Colonic mucosa (tissue), 4 donors: ENCODE data around the gene CCL19. TPM values are rescaled to one million over a fixed set of nuclear protein-coding genes. Genes with fewer than 3 reads are reported as not detected.

Experiments
- DNase-seq: peaks from one replicate; pipeline ENCODE4 v3.0.0-alpha.2; 2020
- H3K27ac ChIP-seq: fragments of 200-600 bp; one replicate; pipeline ENCODE4 v1.8.0; 2021
- H3K27me3 ChIP-seq: fragments of 200-600 bp; one replicate; pipeline ENCODE4 v1.8.0; 2021
- H3K36me3 ChIP-seq: fragments of 200-600 bp; one replicate; pipeline ENCODE4 v1.8.0; 2021
- H3K4me1 ChIP-seq: fragments of 200-600 bp; one replicate; pipeline ENCODE4 v1.8.0; 2021; ENCODE audit warnings: mild to moderate bottlenecking
- H3K4me3 ChIP-seq: fragments of 200-600 bp; one replicate; pipeline ENCODE4 v1.8.0; 2021
- H3K9ac ChIP-seq, 2 donors: one replicate each; pipeline ENCODE4 v1.7.0; 2013; ENCODE audit warnings: control low read depth in 2 of 2, low read depth in 2 of 2, low read length in 2 of 2
- H3K9me3 ChIP-seq: fragments of 200-600 bp; one replicate; pipeline ENCODE4 v1.8.0; 2021
- CTCF ChIP-seq: fragments of 200-600 bp; IDR thresholded peaks from one replicate; pipeline ENCODE4 v1.8.0; 2022; ENCODE audit warnings: antibody characterized with exemption, mild to moderate bottlenecking
- intact Hi-C: fragments of 100-400 bp; cut with DNase I; formaldehyde crosslinking; loops from one replicate; pipeline ENCODE4 v1.14.1; 2022
- total RNA-seq, 2 donors: library from RNA; stranded (reverse); fragmentation: NEBNext Ultra II Directional in 1 of 2; extraction: Animal tissue kit (Norgen Biotek cat#: 25700) in 1 of 2; gene quantifications; one replicate each; pipeline ENCODE4 v1.2.1, GENCODE V29; 2021
- donor health status: healthy.
- donor health status: DM: no; HTN: no; CAD: no.
- donor health status: DM: no; HTN: no; CAD: no.

Gene CCL19
- total RNA-seq, 2 donors from 2014 or later, result 2.2 to 5.0 TPM

GRCh38 chr9:34647651-34648050 is 43.4 kb downstream of the CCL19 start:
- intact Hi-C loops, result no loop called here
- H3K9ac ChIP-seq, result peak overlapping the region; percentile 93 to 95
- H3K36me3 ChIP-seq, result no peaks in the 10 kb centered on the region
- H3K27ac ChIP-seq, result peak overlapping the region; percentile 97
- H3K9me3 ChIP-seq, result no peaks in the 10 kb centered on the region
- peaks cover 14% of the 10 kb centered on the region for H3K4me1 ChIP-seq
- DNase-seq, result peak; percentile 51
- no peak for TF ChIP-seq CTCF
- H3K4me3 ChIP-seq, result peak overlapping the region; percentile 88
- H3K27me3 ChIP-seq, result no peaks in the 10 kb centered on the region

- peaks cover 10% of the 10 kb centered on the region for H3K4me1 ChIP-seq
- peak overlapping the region; percentile 97 for H3K27ac ChIP-seq
- no peaks in the 10 kb centered on the region for H3K9me3 ChIP-seq
- H3K27me3 ChIP-seq, result no peaks in the 10 kb centered on the region
- no peaks in the 10 kb centered on the region for H3K36me3 ChIP-seq
- H3K4me3 ChIP-seq, result peak overlapping the region; percentile 88
- H3K9ac ChIP-seq, result peak overlapping the region; percentile 93 to 95
- intact Hi-C loops, result no loop called here
- no peak for DNase-seq
- no peak for TF ChIP-seq CTCF
Observed at GRCh38 chr9:34647084-34647403, 44.0 kb downstream of the CCL19 start.

- H3K4me3 ChIP-seq, result peak within 1 kb of the TSS; percentile 88
- peak within 1 kb of the TSS; percentile 97 for H3K27ac ChIP-seq
- TF ChIP-seq CTCF, result peak; percentile 24
- H3K9ac ChIP-seq, result peak within 1 kb of the TSS; percentile 93 to 95
- intact Hi-C loops, result no loop called here
- H3K4me1 ChIP-seq, result peaks cover 7% of the 10 kb centered on the region
- DNase-seq, result peak; percentile 100
- H3K9me3 ChIP-seq, result no peaks in the 10 kb centered on the region
- H3K27me3 ChIP-seq, result no peaks in the 10 kb centered on the region
- no peaks in the 10 kb centered on the region for H3K36me3 ChIP-seq
Observed at GRCh38 chr9:34646211-34647083, 44.6 kb downstream of the CCL19 start, which contains the start of gene GALT. GALT (plus strand) TSS chr9:34646675; CDS start chr9:34646705, 30 bp downstream.

- TF ChIP-seq CTCF, result no peak
- intact Hi-C loops, result no loop called here
Observed at GRCh38 chr9:34644766-34645314, 46.2 kb downstream of the CCL19 start.

GRCh38 chr9:34642679-34643078 is 48.4 kb downstream of the CCL19 start:
- Histone ChIP-seq H3K27ac (no peak overlapping the region), H3K4me3 (no peak overlapping the region), H3K9ac (no peak overlapping the region), H3K36me3 (no peaks in the 10 kb centered on the region), H3K9me3 (no peaks in the 10 kb centered on the region), H3K4me1 (peaks cover 5% of the 10 kb centered on the region), H3K27me3 (no peaks in the 10 kb centered on the region)
- intact Hi-C loops, result no loop called here
- TF ChIP-seq CTCF, result no peak
- no peak for DNase-seq

More at GRCh38 chr9:34644766-34645314, 46.2 kb downstream of the CCL19 start:
- Histone ChIP-seq H3K9me3 (no peaks in the 10 kb centered on the region), H3K27ac (no peak overlapping the region), H3K36me3 (no peaks in the 10 kb centered on the region), H3K4me1 (peaks cover 5% of the 10 kb centered on the region), H3K9ac (no peak overlapping the region), H3K27me3 (no peaks in the 10 kb centered on the region), H3K4me3 (no peak overlapping the region)
- DNase-seq, result no peak

Other genes starting within 250 kb of the CCL19 start
- gene FAM219A, start 232.7 kb downstream of the CCL19 start, total RNA-seq, result 1 to 10 TPM; 6.3 to 7.5 TPM
- not detected for gene DNAI1, start 232.5 kb downstream of the CCL19 start, total RNA-seq
- 1 to 10 TPM; 1.2 to 1.3 TPM for gene ENHO, start 168.3 kb downstream of the CCL19 start, total RNA-seq
- gene CNTFR, start 101.6 kb downstream of the CCL19 start, total RNA-seq, result 1 to 10 TPM; 1.8 to 1.9 TPM
- gene RPP25L, start 79.2 kb downstream of the CCL19 start, total RNA-seq, result 10 to 100 TPM; 37.0 to 54.4 TPM
- 10 to 100 TPM; 65.2 to 76.3 TPM for gene DCTN3, start 70.8 kb downstream of the CCL19 start, total RNA-seq
- not detected for gene ARID3C, start 62.2 kb downstream of the CCL19 start, total RNA-seq
- gene SIGMAR1, start 53.5 kb downstream of the CCL19 start, total RNA-seq, result 100 to 1,000 TPM in 1 of 2 donors, 10 to 100 TPM in 1; 49.6 to 114 TPM
- gene GALT, start 44.6 kb downstream of the CCL19 start, total RNA-seq, result 10 to 100 TPM; 37.8 to 45.6 TPM
- 10 to 100 TPM; 10.5 to 10.6 TPM for gene IL11RA, start 39.1 kb downstream of the CCL19 start, total RNA-seq
- gene CCL27, start 28.6 kb downstream of the CCL19 start, total RNA-seq, result not detected
- 10 to 100 TPM; 27.3 to 42.2 TPM for gene CCL21, start 18.9 kb upstream of the CCL19 start, total RNA-seq